ENCODE measurements around the gene PTPRM. TPM values are rescaled to one million over a fixed set of nuclear protein-coding genes. Genes with fewer than 3 reads are reported as not detected.

Gene PTPRM
- total RNA-seq, 1 experiment from 2014 or later, result 11.1 TPM

- no peak for TF ChIP-seq MLX (CRISPR knock-in tag; IDR thresholded peaks at IDR 0.05)
- TF ChIP-seq E2F5 (CRISPR knock-in tag; IDR thresholded peaks at IDR 0.05), result no peak
- TF ChIP-seq SMAD4 (CRISPR knock-in tag; IDR thresholded peaks at IDR 0.05), result no peak
- TF ChIP-seq ZNF532 (CRISPR knock-in tag; IDR thresholded peaks at IDR 0.05; ENCODE audit: borderline replicate concordance), result no peak
- TF ChIP-seq ATF2 (CRISPR knock-in tag; IDR thresholded peaks at IDR 0.05; ENCODE audit: borderline replicate concordance, low read depth), result no peak
- no peak for TF ChIP-seq ZNF121 (CRISPR knock-in tag; IDR thresholded peaks at IDR 0.05)
- TF ChIP-seq, protein P1, sequence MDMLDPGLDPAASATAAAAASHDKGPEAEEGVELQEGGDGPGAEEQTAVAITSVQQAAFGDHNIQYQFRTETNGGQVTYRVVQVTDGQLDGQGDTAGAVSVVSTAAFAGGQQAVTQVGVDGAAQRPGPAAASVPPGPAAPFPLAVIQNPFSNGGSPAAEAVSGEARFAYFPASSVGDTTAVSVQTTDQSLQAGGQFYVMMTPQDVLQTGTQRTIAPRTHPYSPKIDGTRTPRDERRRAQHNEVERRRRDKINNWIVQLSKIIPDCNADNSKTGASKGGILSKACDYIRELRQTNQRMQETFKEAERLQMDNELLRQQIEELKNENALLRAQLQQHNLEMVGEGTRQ (CRISPR knock-in tag; IDR thresholded peaks at IDR 0.05), result no peak
- no peak for TF ChIP-seq HMGA2 (CRISPR knock-in tag; IDR thresholded peaks at IDR 0.05)
Observed at GRCh38 chr18:7623681-7624080, 56.6 kb downstream of the PTPRM start (continued).

DNA sequence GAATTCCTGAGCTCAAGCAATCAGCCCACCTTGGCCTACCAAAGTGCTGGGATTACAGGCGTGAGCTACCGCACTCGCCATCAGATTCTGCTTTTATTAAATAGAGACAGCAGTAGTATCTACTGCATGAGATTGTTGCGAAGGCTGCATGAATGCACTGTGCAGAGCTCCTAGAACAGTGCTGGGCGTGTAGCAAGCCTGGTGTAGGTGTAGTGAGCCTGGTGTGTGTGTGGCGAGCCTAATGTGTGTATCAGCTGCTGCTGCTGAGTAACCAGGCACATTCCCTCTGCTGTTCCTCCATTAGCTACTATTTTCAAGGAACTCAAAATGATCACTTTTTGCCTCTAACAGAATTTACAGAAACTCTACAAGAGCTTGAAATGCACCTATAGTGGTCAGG lies 57.6 kb downstream of the PTPRM start:
- CTCF ChIA-PET, result interaction anchor here (0.6 kb wide), 1 partner anchor 46 kb away, joined by 5 read pairs; no protein-coding TSS in a partner anchor
- DNase-seq (ENCODE audit: low spot score) (no peak), ATAC-seq (no peak)
- Mint-ChIP-seq H3K9me3 (no peaks in the 10 kb centered on the region), H3K36me3 (no peaks in the 10 kb centered on the region), H3K4me1 (0 out of 2 replicates have a peak, but pooled peaks cover 4% of the 10 kb centered on the region), H3K27ac (no peak overlapping the region), H3K27me3 (ENCODE audit: low read depth) (no peaks in the 10 kb centered on the region), H3K4me3 (no peak overlapping the region)
- POLR2A ChIA-PET, result no interaction called here
- TF ChIP-seq ZNF423 (CRISPR knock-in tag; IDR thresholded peaks at IDR 0.05) (no peak), GTF2I (CRISPR knock-in tag; conservative IDR thresholded peaks at IDR 0.05) (no peak), SOX15 (CRISPR knock-in tag; IDR thresholded peaks at IDR 0.05) (no peak), NR1H2 (CRISPR knock-in tag; IDR thresholded peaks at IDR 0.05) (no peak), ZSCAN18 (CRISPR knock-in tag; IDR thresholded peaks at IDR 0.05) (no peak), KAT7 (CRISPR knock-in tag; IDR thresholded peaks at IDR 0.05; ENCODE audit: borderline replicate concordance) (no peak), ZNF317 (CRISPR knock-in tag; IDR thresholded peaks at IDR 0.05; ENCODE audit: borderline replicate concordance, low read depth) (no peak)
